ENCODE results near the gene IL20RA.

DNA sequence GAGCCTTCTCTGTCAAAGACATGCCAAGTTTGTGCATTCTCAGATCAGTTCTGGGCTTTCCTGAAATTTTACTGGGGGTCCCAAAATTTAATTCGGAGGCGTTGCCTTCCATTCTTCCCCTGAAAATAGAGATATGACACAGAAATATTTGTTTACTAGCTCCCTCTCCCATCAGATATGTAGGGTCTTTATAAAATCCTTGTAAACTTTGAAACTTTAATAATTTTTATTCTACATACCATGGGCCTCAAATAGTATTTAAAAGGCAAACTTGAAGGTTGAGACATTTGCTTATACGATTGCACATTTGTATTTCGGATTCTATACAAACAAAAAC lies 54.6 kb downstream of the IL20RA start:
- no peak for TF ChIP-seq CTCF (IDR thresholded peaks at IDR 0.05)
- TF ChIP-seq POLR2A (IDR thresholded peaks at IDR 0.05) = no peak

Data from thyroid gland (tissue), 4 donors.